HUES64 (cell line): ENCODE data around the gene TMPRSS6.

Experiments
- H3K27ac ChIP-seq: 2 replicates; pipeline ENCODE4 v1.7.0; 2013; ENCODE audit warnings: low read depth, low read length, inconsistent platforms
- H3K27me3 ChIP-seq: 2 replicates; pipeline ENCODE4 v1.6.1; 2013; ENCODE audit warnings: mild to moderate bottlenecking, low read length; ENCODE audit not compliant: insufficient read depth
- H3K36me3 ChIP-seq: 2 replicates; pipeline ENCODE4 v1.6.1; 2013; ENCODE audit warnings: mild to moderate bottlenecking, low read length; ENCODE audit not compliant: insufficient read depth
- H3K4me1 ChIP-seq: 2 replicates; pipeline ENCODE4 v1.6.1; 2013; ENCODE audit warnings: mild to moderate bottlenecking, low read length, moderate library complexity; ENCODE audit not compliant: insufficient read depth
- H3K4me3 ChIP-seq: 2 replicates; pipeline ENCODE4 v1.5.1; 2013; ENCODE audit warnings: mild to moderate bottlenecking, low read length, moderate library complexity
- H3K9ac ChIP-seq: 2 replicates; pipeline ENCODE4 v1.6.1; 2013; ENCODE audit warnings: mild to moderate bottlenecking, low read depth, low read length
- H3K9me3 ChIP-seq: 2 replicates; pipeline ENCODE4 v1.6.1; 2013; ENCODE audit warnings: low read depth, low read length; ENCODE audit not compliant: insufficient read depth
- WGBS: fragments of 150-250, 120-280 bp; methylation state at CpG from one replicate; pipeline ENCODE4 v1.1.7; 2013; ENCODE audit warnings: missing lambda C conversion rate; 5-methylcytosine and 5-hydroxymethylcytosine counted together

The TMPRSS6 gene

GRCh38 chr22:37053310-37054055 is 56.0 kb downstream of the TMPRSS6 start:
- Histone ChIP-seq H3K27ac (no peak overlapping the region), H3K9me3 (no peaks in the 10 kb centered on the region), H3K36me3 (peaks cover 40% of the 10 kb centered on the region), H3K27me3 (no peaks in the 10 kb centered on the region; the same call in 1 of the 2 replicates), H3K4me3 (no peak overlapping the region), H3K9ac (no peak overlapping the region), H3K4me1 (no peaks in the 10 kb centered on the region)
- WGBS, result 95% methylated on average over 16 of the region's 16 CpGs

- Histone ChIP-seq H3K27ac (no peak overlapping the region), H3K4me3 (peak overlapping the region; percentile 85), H3K9me3 (no peaks in the 10 kb centered on the region), H3K9ac (0 out of 2 replicates have a peak overlapping the region, but pooled peaks have one; percentile 72), H3K27me3 (no peaks in the 10 kb centered on the region; the same call in 1 of the 2 replicates), H3K36me3 (peaks cover 32% of the 10 kb centered on the region), H3K4me1 (no peaks in the 10 kb centered on the region)
- WGBS, result 89% methylated on average over 25 of the region's 25 CpGs
Observed at GRCh38 chr22:37052386-37053309, 56.9 kb downstream of the TMPRSS6 start.

GRCh38 chr22:37051391-37052385 is 57.8 kb downstream of the TMPRSS6 start, which contains the start of gene KCTD17:
KCTD17 (plus strand) TSS chr22:37051742; CDS start chr22:37051761, 19 bp downstream.
- peak within 1 kb of the TSS; percentile 72 for H3K9ac ChIP-seq
- no peaks in the 10 kb centered on the region for H3K9me3 ChIP-seq
- WGBS, result 6% methylated on average over 89 of the region's 89 CpGs
- no peaks in the 10 kb centered on the region for H3K4me1 ChIP-seq
- no peak within 1 kb of the TSS for H3K27ac ChIP-seq
- no peaks in the 10 kb centered on the region; the same call in 1 of the 2 replicates for H3K27me3 ChIP-seq
- peaks cover 22% of the 10 kb centered on the region for H3K36me3 ChIP-seq
- peak within 1 kb of the TSS; percentile 85 for H3K4me3 ChIP-seq

- Histone ChIP-seq H3K4me1 (no peaks in the 10 kb centered on the region), H3K9ac (no peak overlapping the region), H3K9me3 (no peaks in the 10 kb centered on the region), H3K4me3 (no peak overlapping the region), H3K27ac (no peak overlapping the region), H3K36me3 (peaks cover 17% of the 10 kb centered on the region), H3K27me3 (no peaks in the 10 kb centered on the region; the same call in 1 of the 2 replicates)
- 85% methylated on average over 6 of the region's 6 CpGs for WGBS
Observed at GRCh38 chr22:37050913-37051312, 58.6 kb downstream of the TMPRSS6 start.

GRCh38 chr22:37049224-37049623 is 60.3 kb downstream of the TMPRSS6 start:
- Histone ChIP-seq H3K4me1 (no peaks in the 10 kb centered on the region), H3K9me3 (no peaks in the 10 kb centered on the region), H3K36me3 (peaks cover 9% of the 10 kb centered on the region; the same call in 1 of the 2 replicates), H3K27me3 (no peaks in the 10 kb centered on the region; the same call in 1 of the 2 replicates), H3K27ac (no peak overlapping the region), H3K4me3 (no peak overlapping the region), H3K9ac (no peak overlapping the region)
- 84% methylated on average over 2 of the region's 2 CpGs for WGBS

GRCh38 chr22:37048133-37048532 is 61.4 kb downstream of the TMPRSS6 start:
- WGBS, result 75% methylated on average over 6 of the region's 6 CpGs
- Histone ChIP-seq H3K4me3 (no peak overlapping the region), H3K9me3 (no peaks in the 10 kb centered on the region)

GRCh38 chr22:37047006-37047405 is 62.5 kb downstream of the TMPRSS6 start:
- Histone ChIP-seq H3K36me3 (no peaks in the 10 kb centered on the region), H3K9ac (no peak overlapping the region), H3K4me1 (no peaks in the 10 kb centered on the region), H3K27me3 (no peaks in the 10 kb centered on the region; the same call in 1 of the 2 replicates), H3K27ac (no peak overlapping the region), H3K4me3 (no peak overlapping the region), H3K9me3 (no peaks in the 10 kb centered on the region)
- WGBS, result 89% methylated on average over 7 of the region's 7 CpGs

More at GRCh38 chr22:37048133-37048532, 61.4 kb downstream of the TMPRSS6 start:
- Histone ChIP-seq H3K27me3 (no peaks in the 10 kb centered on the region; the same call in 1 of the 2 replicates), H3K4me1 (no peaks in the 10 kb centered on the region), H3K36me3 (peaks cover 2% of the 10 kb centered on the region; the same call in 1 of the 2 replicates), H3K27ac (no peak overlapping the region), H3K9ac (no peak overlapping the region)

- no peak overlapping the region for H3K4me3 ChIP-seq
Observed at GRCh38 chr22:37046589-37046988, 62.9 kb downstream of the TMPRSS6 start.

GRCh38 chr22:37045958-37046357 is 63.6 kb downstream of the TMPRSS6 start:
- no peak overlapping the region for H3K9ac ChIP-seq
- no peak overlapping the region for H3K4me3 ChIP-seq
- H3K27me3 ChIP-seq, result no peaks in the 10 kb centered on the region; the same call in 1 of the 2 replicates
- no peak overlapping the region for H3K27ac ChIP-seq
- H3K9me3 ChIP-seq, result no peaks in the 10 kb centered on the region
- peaks cover 1% of the 10 kb centered on the region; the same call in 1 of the 2 replicates for H3K4me1 ChIP-seq
- H3K36me3 ChIP-seq, result no peaks in the 10 kb centered on the region
- 40% methylated on average over 3 of the region's 4 CpGs for WGBS

More at GRCh38 chr22:37046589-37046988, 62.9 kb downstream of the TMPRSS6 start:
- WGBS, result 90% methylated on average over 6 of the region's 6 CpGs
- Histone ChIP-seq H3K9ac (no peak overlapping the region), H3K4me1 (no peaks in the 10 kb centered on the region), H3K27me3 (no peaks in the 10 kb centered on the region; the same call in 1 of the 2 replicates), H3K36me3 (no peaks in the 10 kb centered on the region), H3K27ac (no peak overlapping the region), H3K9me3 (no peaks in the 10 kb centered on the region)
